GM21447 (cell line): ENCODE measurements around the gene HOXB3.

ENCODE experiments used
- ATAC-seq: cut with Tn5 transposase; IDR thresholded peaks from one replicate; pipeline ENCODE4 v1.9.1; 2021; ENCODE audit not compliant: unreplicated experiment

The HOXB3 gene

GRCh38 chr17:48613862-48614694, 24.0 kb upstream of the HOXB3 start:
- ATAC-seq, result no peak

GRCh38 chr17:48612854-48613691, 23.0 kb upstream of the HOXB3 start:
- ATAC-seq, result no peak

GRCh38 chr17:48612456-48612853, 22.4 kb upstream of the HOXB3 start:
- no peak for ATAC-seq

GRCh38 chr17:48611681-48612455, 21.8 kb upstream of the HOXB3 start:
- ATAC-seq, result no peak

GRCh38 chr17:48611213-48611612, 21.2 kb upstream of the HOXB3 start:
- ATAC-seq, result no peak

GRCh38 chr17:48610282-48611211, 20.5 kb upstream of the HOXB3 start, which contains the start of gene HOXB7:
Gene HOXB7, minus strand, starts transcription at chr17:48611017. Its CDS starts 99 bp downstream, at chr17:48610918.
- ATAC-seq, result no peak

GRCh38 chr17:48609759-48610281, 19.8 kb upstream of the HOXB3 start:
- ATAC-seq, result no peak

- ATAC-seq, result no peak
Observed at GRCh38 chr17:48609033-48609432, 19.0 kb upstream of the HOXB3 start.

GRCh38 chr17:48608494-48608834, 18.4 kb upstream of the HOXB3 start:
- ATAC-seq, result no peak

- ATAC-seq, result no peak
Observed at GRCh38 chr17:48606892-48607614, 17.0 kb upstream of the HOXB3 start.

- no peak for ATAC-seq
Observed at GRCh38 chr17:48605991-48606891, 16.2 kb upstream of the HOXB3 start.

- no peak for ATAC-seq
Observed at GRCh38 chr17:48605409-48605919, 15.4 kb upstream of the HOXB3 start.

GRCh38 chr17:48604770-48605329, 14.8 kb upstream of the HOXB3 start, which contains the start of gene HOXB6:
Gene HOXB6, minus strand, starts transcription at chr17:48604986. Its CDS starts 6,836 bp downstream, at chr17:48598150.
- no peak for ATAC-seq

- ATAC-seq, result no peak
Observed at GRCh38 chr17:48603959-48604769, 14.1 kb upstream of the HOXB3 start.

GRCh38 chr17:48601539-48602425, 11.7 kb upstream of the HOXB3 start:
- ATAC-seq, result no peak

- ATAC-seq, result no peak
Observed at GRCh38 chr17:48601207-48601538, 11.1 kb upstream of the HOXB3 start.
